ENCODE measurements around the gene PDE7B. TPM values are rescaled to one million over a fixed set of nuclear protein-coding genes. Genes with fewer than 3 reads are reported as not detected.
A peak's percentile ranks its signal among the peaks of the same experiment; 100 is the strongest.

PDE7B gene
- total RNA-seq, 1 donor from 2014 or later: 13.6 TPM

GRCh38 chr6:136169394-136170148 lies 318.1 kb downstream of the PDE7B start:
- H3K4me1 ChIP-seq (ENCODE audit: control insufficient read depth in 3 of 3, insufficient read depth in 3 of 3, low read length in 3 of 3): no peaks in the 10 kb centered on the region
- H3K9me3 ChIP-seq (ENCODE audit: control insufficient read depth in 3 of 3, low read length in 3 of 3): no peaks in the 10 kb centered on the region
- no peak overlapping the region for H3K27ac ChIP-seq (ENCODE audit: low read depth, low read length)
- H3K27me3 ChIP-seq (ENCODE audit: control insufficient read depth in 3 of 3, insufficient read depth in 3 of 3, low read length in 3 of 3): no peaks in the 10 kb centered on the region
- no peak overlapping the region for H3K9ac ChIP-seq (ENCODE audit: low read depth in 1 of 3, low read length in 3 of 3)
- H3K4me3 ChIP-seq (ENCODE audit: low read length in 3 of 3): no peak overlapping the region
- peaks cover 4 to 16% (median 15%) of the 10 kb centered on the region in 3 donors for H3K36me3 ChIP-seq (ENCODE audit: control insufficient read depth in 3 of 3, insufficient read depth in 3 of 3, low read length in 3 of 3)

GRCh38 chr6:136171231-136171630 lies 319.7 kb downstream of the PDE7B start:
- H3K36me3 ChIP-seq (ENCODE audit: control insufficient read depth in 3 of 3, insufficient read depth in 3 of 3, low read length in 3 of 3): peaks cover 2 to 9% (median 7%) of the 10 kb centered on the region in 3 donors

DNA sequence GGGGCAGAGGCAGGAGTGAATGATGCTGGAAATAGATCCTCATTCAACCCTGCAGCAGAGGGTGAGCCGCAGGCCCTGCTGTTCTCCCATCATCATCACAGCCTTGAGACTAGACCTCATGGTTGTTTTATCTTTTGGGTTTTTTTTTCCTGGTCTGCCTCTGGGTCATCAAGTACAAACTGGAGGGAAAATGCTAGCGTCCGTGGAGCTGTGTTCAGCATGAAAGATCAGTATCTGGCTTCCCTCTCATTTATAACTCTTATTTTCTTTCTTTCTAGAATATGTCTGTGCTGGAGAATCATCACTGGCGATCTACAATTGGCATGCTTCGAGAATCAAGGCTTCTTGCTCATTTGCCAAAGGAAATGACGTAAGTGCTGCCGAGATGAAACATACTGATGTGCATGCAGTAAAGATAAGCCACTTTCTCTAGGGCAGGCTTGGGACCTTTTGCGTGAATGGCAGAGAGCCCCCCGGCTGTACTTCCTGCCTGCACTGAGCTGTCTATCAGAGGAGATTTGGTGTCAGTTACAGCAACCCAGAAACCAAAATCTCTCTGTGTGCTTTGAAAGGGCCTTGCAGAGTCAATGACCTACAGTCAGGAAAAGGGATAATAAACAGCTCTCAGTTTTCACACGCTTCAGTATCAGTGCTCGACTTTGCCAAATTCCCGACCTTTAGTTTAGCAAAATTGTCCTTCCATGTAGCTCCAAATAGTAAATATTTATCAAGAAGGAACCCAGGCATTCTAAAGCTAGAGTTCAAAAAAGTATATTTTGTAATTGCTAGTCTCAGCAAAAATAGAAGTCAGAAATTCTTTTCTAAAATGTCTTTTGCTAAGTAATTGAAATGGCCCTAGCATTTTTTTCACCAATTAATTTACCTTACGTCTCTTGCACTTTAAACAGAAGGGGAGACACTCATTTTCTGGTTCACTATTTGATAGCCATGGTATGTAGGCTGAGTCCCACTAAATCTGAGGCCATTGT lies 322.3 kb downstream of the PDE7B start:
- Histone ChIP-seq H3K36me3 (ENCODE audit: control insufficient read depth in 3 of 3, insufficient read depth in 3 of 3, low read length in 3 of 3) (peaks cover 0 to 6% (median 2%) of the 10 kb centered on the region in 3 donors), H3K27me3 (ENCODE audit: control insufficient read depth in 3 of 3, insufficient read depth in 3 of 3, low read length in 3 of 3) (no peaks in the 10 kb centered on the region), H3K9me3 (ENCODE audit: control insufficient read depth in 3 of 3, low read length in 3 of 3) (no peaks in the 10 kb centered on the region), H3K4me3 (ENCODE audit: low read length in 3 of 3) (no peak overlapping the region), H3K4me1 (ENCODE audit: control insufficient read depth in 3 of 3, insufficient read depth in 3 of 3, low read length in 3 of 3) (no peaks in the 10 kb centered on the region), H3K9ac (ENCODE audit: low read depth in 1 of 3, low read length in 3 of 3) (no peak overlapping the region), H3K27ac (ENCODE audit: low read depth, low read length) (peak overlapping the region; percentile 8)

More at GRCh38 chr6:136171231-136171630, 319.7 kb downstream of the PDE7B start:
- no peak overlapping the region for H3K4me3 ChIP-seq (ENCODE audit: low read length in 3 of 3)
- no peaks in the 10 kb centered on the region for H3K27me3 ChIP-seq (ENCODE audit: control insufficient read depth in 3 of 3, insufficient read depth in 3 of 3, low read length in 3 of 3)
- H3K9me3 ChIP-seq (ENCODE audit: control insufficient read depth in 3 of 3, low read length in 3 of 3): no peaks in the 10 kb centered on the region
- no peak overlapping the region for H3K27ac ChIP-seq (ENCODE audit: low read depth, low read length)
- no peaks in the 10 kb centered on the region for H3K4me1 ChIP-seq (ENCODE audit: control insufficient read depth in 3 of 3, insufficient read depth in 3 of 3, low read length in 3 of 3)
- H3K9ac ChIP-seq (ENCODE audit: low read depth in 1 of 3, low read length in 3 of 3): no peak overlapping the region

- no peak overlapping the region for H3K4me3 ChIP-seq (ENCODE audit: low read length in 3 of 3)
- peaks cover 0 to 9% (median 2%) of the 10 kb centered on the region in 3 donors for H3K36me3 ChIP-seq (ENCODE audit: control insufficient read depth in 3 of 3, insufficient read depth in 3 of 3, low read length in 3 of 3)
- no peak overlapping the region for H3K27ac ChIP-seq (ENCODE audit: low read depth, low read length)
- no peak overlapping the region for H3K9ac ChIP-seq (ENCODE audit: low read depth in 1 of 3, low read length in 3 of 3)
- no peaks in the 10 kb centered on the region for H3K9me3 ChIP-seq (ENCODE audit: control insufficient read depth in 3 of 3, low read length in 3 of 3)
- H3K4me1 ChIP-seq (ENCODE audit: control insufficient read depth in 3 of 3, insufficient read depth in 3 of 3, low read length in 3 of 3): no peaks in the 10 kb centered on the region
- no peaks in the 10 kb centered on the region for H3K27me3 ChIP-seq (ENCODE audit: control insufficient read depth in 3 of 3, insufficient read depth in 3 of 3, low read length in 3 of 3)
Observed at GRCh38 chr6:136174510-136174909, 323.0 kb downstream of the PDE7B start.

DNA sequence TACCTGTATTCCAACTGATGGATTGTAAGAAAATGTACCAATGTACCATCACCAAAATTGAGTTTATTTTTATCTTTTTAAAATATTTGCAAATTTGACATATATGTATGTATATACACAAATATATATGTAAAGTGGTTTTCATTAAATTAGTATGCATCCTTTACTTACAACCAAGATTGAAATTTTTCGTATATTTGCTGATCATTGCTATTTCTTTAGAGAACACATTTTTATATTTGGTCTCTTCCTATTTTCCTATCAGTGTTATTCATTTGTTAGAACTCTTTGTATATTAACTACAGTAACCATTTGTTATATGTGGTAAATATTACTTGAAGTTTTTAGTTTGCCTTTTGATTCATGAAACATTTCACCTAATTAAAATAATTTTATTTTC lies 324.4 kb downstream of the PDE7B start:
- Histone ChIP-seq H3K27me3 (ENCODE audit: control insufficient read depth in 3 of 3, insufficient read depth in 3 of 3, low read length in 3 of 3) (no peaks in the 10 kb centered on the region), H3K4me3 (ENCODE audit: low read length in 3 of 3) (no peak overlapping the region), H3K27ac (ENCODE audit: low read depth, low read length) (no peak overlapping the region), H3K9me3 (ENCODE audit: control insufficient read depth in 3 of 3, low read length in 3 of 3) (no peaks in the 10 kb centered on the region), H3K9ac (ENCODE audit: low read depth in 1 of 3, low read length in 3 of 3) (no peak overlapping the region), H3K4me1 (ENCODE audit: control insufficient read depth in 3 of 3, insufficient read depth in 3 of 3, low read length in 3 of 3) (peaks cover 0 to 5% (median 4%) of the 10 kb centered on the region in 3 donors), H3K36me3 (ENCODE audit: control insufficient read depth in 3 of 3, insufficient read depth in 3 of 3, low read length in 3 of 3) (peaks cover 0 to 16% (median 5%) of the 10 kb centered on the region in 3 donors)

DNA sequence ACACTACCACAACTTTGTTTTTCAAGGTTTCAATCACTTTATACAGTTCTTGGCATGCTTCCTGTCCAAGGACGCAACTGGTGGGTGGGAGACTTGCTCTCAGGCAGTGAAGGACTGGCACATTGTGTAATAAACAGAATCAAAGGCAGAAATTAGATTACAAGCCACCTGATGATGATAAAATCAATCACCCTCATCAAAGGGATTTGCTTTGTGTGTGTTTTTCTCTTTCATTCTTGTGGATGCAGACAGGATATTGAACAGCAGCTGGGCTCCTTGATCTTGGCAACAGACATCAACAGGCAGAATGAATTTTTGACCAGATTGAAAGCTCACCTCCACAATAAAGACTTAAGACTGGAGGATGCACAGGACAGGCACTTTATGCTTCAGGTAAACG lies 327.2 kb downstream of the PDE7B start:
- no peaks in the 10 kb centered on the region for H3K27me3 ChIP-seq (ENCODE audit: control insufficient read depth in 3 of 3, insufficient read depth in 3 of 3, low read length in 3 of 3)
- H3K36me3 ChIP-seq (ENCODE audit: control insufficient read depth in 3 of 3, insufficient read depth in 3 of 3, low read length in 3 of 3): peaks cover 0 to 22% (median 3%) of the 10 kb centered on the region in 3 donors
- H3K4me3 ChIP-seq (ENCODE audit: low read length in 3 of 3): no peak overlapping the region
- no peak overlapping the region for H3K27ac ChIP-seq (ENCODE audit: low read depth, low read length)
- peaks cover 0 to 7% (median 5%) of the 10 kb centered on the region in 3 donors for H3K4me1 ChIP-seq (ENCODE audit: control insufficient read depth in 3 of 3, insufficient read depth in 3 of 3, low read length in 3 of 3)
- H3K9ac ChIP-seq (ENCODE audit: low read depth in 1 of 3, low read length in 3 of 3): no peak overlapping the region
- no peaks in the 10 kb centered on the region for H3K9me3 ChIP-seq (ENCODE audit: control insufficient read depth in 3 of 3, low read length in 3 of 3)

DNA sequence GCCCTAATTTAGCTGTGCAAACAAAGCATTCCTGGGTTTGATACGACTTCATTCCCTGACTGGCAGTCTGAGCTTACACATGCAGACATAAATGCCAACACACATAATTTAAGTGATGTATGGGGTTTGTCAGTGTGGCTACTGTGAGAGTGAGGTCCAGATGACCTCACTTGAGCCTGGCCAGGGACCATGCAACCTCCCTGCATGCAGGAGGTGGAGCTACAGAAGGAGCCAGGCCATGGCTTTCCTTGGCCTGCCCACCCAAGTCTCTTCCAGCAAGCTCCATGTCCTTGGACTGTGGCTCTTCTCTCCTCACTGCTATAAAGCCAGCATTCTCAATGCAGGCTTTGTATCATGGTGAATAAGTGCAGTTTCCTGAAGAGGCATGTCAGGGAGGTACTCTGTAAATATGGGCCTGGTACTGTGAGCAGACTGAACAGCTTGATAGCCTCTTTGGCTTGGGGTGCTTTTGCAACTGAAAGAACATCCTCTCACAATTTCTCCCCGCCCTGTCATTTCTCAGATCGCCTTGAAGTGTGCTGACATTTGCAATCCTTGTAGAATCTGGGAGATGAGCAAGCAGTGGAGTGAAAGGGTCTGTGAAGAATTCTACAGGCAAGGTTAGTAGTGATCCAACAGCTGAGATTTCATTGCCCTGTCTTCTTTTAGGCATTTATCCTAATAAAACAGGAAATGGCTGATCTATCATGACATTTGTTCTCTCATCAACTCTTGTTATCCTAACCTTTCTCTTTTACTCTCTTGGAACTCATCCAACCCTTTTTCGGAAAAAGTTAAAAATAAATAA lies 329.4 kb downstream of the PDE7B start:
- Histone ChIP-seq H3K4me1 (ENCODE audit: control insufficient read depth in 3 of 3, insufficient read depth in 3 of 3, low read length in 3 of 3) (peaks cover 0 to 7% (median 5%) of the 10 kb centered on the region in 3 donors), H3K4me3 (ENCODE audit: low read length in 3 of 3) (no peak overlapping the region), H3K9me3 (ENCODE audit: control insufficient read depth in 3 of 3, low read length in 3 of 3) (no peaks in the 10 kb centered on the region), H3K36me3 (ENCODE audit: control insufficient read depth in 3 of 3, insufficient read depth in 3 of 3, low read length in 3 of 3) (peaks cover 0 to 22% (median 3%) of the 10 kb centered on the region in 3 donors), H3K27ac (ENCODE audit: low read depth, low read length) (no peak overlapping the region), H3K27me3 (ENCODE audit: control insufficient read depth in 3 of 3, insufficient read depth in 3 of 3, low read length in 3 of 3) (no peaks in the 10 kb centered on the region), H3K9ac (ENCODE audit: low read depth in 1 of 3, low read length in 3 of 3) (no peak overlapping the region)

- no peak overlapping the region for H3K27ac ChIP-seq (ENCODE audit: low read depth, low read length)
- H3K9me3 ChIP-seq (ENCODE audit: control insufficient read depth in 3 of 3, low read length in 3 of 3): no peaks in the 10 kb centered on the region
- no peak overlapping the region for H3K9ac ChIP-seq (ENCODE audit: low read depth in 1 of 3, low read length in 3 of 3)
- H3K4me3 ChIP-seq (ENCODE audit: low read length in 3 of 3): no peak overlapping the region
- no peaks in the 10 kb centered on the region for H3K27me3 ChIP-seq (ENCODE audit: control insufficient read depth in 3 of 3, insufficient read depth in 3 of 3, low read length in 3 of 3)
- peaks cover 0 to 22% (median 3%) of the 10 kb centered on the region in 3 donors for H3K36me3 ChIP-seq (ENCODE audit: control insufficient read depth in 3 of 3, insufficient read depth in 3 of 3, low read length in 3 of 3)
- H3K4me1 ChIP-seq (ENCODE audit: control insufficient read depth in 3 of 3, insufficient read depth in 3 of 3, low read length in 3 of 3): peaks cover 0 to 7% (median 5%) of the 10 kb centered on the region in 3 donors
Observed at GRCh38 chr6:136181512-136181833, 330.0 kb downstream of the PDE7B start.

GRCh38 chr6:136181861-136182260 lies 330.4 kb downstream of the PDE7B start:
- Histone ChIP-seq H3K9ac (ENCODE audit: low read depth in 1 of 3, low read length in 3 of 3) (no peak overlapping the region), H3K9me3 (ENCODE audit: control insufficient read depth in 3 of 3, low read length in 3 of 3) (no peaks in the 10 kb centered on the region), H3K4me1 (ENCODE audit: control insufficient read depth in 3 of 3, insufficient read depth in 3 of 3, low read length in 3 of 3) (peaks cover 0 to 7% (median 5%) of the 10 kb centered on the region in 3 donors), H3K36me3 (ENCODE audit: control insufficient read depth in 3 of 3, insufficient read depth in 3 of 3, low read length in 3 of 3) (peaks cover 0 to 22% (median 3%) of the 10 kb centered on the region in 3 donors), H3K27ac (ENCODE audit: low read depth, low read length) (no peak overlapping the region), H3K4me3 (ENCODE audit: low read length in 3 of 3) (no peak overlapping the region), H3K27me3 (ENCODE audit: control insufficient read depth in 3 of 3, insufficient read depth in 3 of 3, low read length in 3 of 3) (no peaks in the 10 kb centered on the region)
